Activated naive CD4-positive, alpha-beta T cell treated with anti-CD3 and anti-CD28 coated beads, Interleukin-2, amount 50 U/mL, for 24 hours (primary cell): ENCODE data around the gene FMO1.
"Not testable (repeated sequence)": the region's sequence is repeated elsewhere in the genome, so short reads cannot be mapped to it uniquely, and the experiment has no call there.

Experiments used
- H3K27ac Mint-ChIP-seq: one replicate; pipeline ENCODE4 v1.8.0; 2021; ENCODE audit warnings: mild to moderate bottlenecking, mixed read lengths
- H3K27me3 Mint-ChIP-seq: one replicate; pipeline ENCODE4 v1.8.0; 2021; ENCODE audit warnings: mixed read lengths
- H3K36me3 Mint-ChIP-seq: one replicate; pipeline ENCODE4 v1.8.0; 2021; ENCODE audit warnings: mixed read lengths
- H3K4me1 Mint-ChIP-seq: one replicate; pipeline ENCODE4 v1.8.0; 2021; ENCODE audit warnings: mixed read lengths
- H3K4me3 Mint-ChIP-seq: one replicate; pipeline ENCODE4 v1.8.0; 2021; ENCODE audit warnings: mild to moderate bottlenecking, mixed read lengths
- H3K9me3 Mint-ChIP-seq: one replicate; pipeline ENCODE4 v1.8.0; 2021; ENCODE audit warnings: mixed read lengths

FMO1 gene

DNA sequence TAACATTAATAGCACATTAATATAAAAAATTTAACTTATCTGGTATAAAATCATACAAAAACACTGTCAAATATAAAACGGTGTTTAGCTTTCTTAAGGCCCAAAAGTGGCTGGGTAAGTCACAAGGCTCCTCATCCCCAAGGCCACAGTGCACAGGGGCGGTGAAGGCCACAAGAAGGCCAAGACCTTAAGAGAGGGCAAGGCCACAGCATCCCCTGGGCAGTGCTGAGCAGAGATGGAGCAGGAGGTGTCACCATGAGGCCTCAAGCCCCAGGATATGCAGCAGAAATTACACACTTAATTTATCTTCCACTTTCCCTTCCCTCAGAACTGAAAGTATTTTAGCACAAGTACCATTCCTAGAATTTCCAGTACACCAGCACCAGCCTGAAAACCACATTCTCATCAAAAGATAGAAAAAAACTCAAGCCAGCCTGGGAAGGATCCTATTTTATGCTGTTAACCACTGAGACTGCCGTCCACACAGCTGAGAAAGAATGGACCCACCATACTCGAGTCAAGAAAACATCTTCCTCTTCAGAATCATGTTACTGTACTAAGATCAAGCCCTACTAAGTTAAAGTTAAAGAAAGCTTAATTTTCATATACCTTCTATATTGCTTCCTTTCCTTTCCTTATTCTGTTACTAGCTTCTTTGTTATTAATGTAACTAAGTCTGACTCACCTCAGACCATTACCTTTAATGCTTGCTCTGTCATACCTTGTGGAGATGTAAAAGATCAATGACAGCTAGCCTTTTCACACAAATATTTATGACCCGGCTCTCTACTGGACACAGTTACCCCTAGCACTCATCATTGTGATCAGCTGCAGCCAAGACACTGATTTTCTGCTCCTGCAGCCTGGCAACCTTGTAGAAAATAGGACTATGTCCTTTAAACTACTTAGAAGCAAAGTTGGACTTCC, 26.4 kb upstream of the FMO1 start:
- peaks cover 4% of the 10 kb centered on the region for H3K27me3 Mint-ChIP-seq
- H3K9me3 Mint-ChIP-seq, result no peaks in the 10 kb centered on the region
- no peak overlapping the region for H3K27ac Mint-ChIP-seq
- H3K36me3 Mint-ChIP-seq, result no peaks in the 10 kb centered on the region
- H3K4me3 Mint-ChIP-seq, result no peak overlapping the region
- H3K4me1 Mint-ChIP-seq, result no peaks in the 10 kb centered on the region

GRCh38 chr1:171222936-171223335, 25.4 kb upstream of the FMO1 start:
- no peaks in the 10 kb centered on the region for H3K4me1 Mint-ChIP-seq
- H3K4me3 Mint-ChIP-seq, result no peak overlapping the region
- H3K27ac Mint-ChIP-seq, result no peak overlapping the region
- H3K27me3 Mint-ChIP-seq, result peaks cover 4% of the 10 kb centered on the region
- H3K36me3 Mint-ChIP-seq, result no peaks in the 10 kb centered on the region
- no peaks in the 10 kb centered on the region for H3K9me3 Mint-ChIP-seq

DNA sequence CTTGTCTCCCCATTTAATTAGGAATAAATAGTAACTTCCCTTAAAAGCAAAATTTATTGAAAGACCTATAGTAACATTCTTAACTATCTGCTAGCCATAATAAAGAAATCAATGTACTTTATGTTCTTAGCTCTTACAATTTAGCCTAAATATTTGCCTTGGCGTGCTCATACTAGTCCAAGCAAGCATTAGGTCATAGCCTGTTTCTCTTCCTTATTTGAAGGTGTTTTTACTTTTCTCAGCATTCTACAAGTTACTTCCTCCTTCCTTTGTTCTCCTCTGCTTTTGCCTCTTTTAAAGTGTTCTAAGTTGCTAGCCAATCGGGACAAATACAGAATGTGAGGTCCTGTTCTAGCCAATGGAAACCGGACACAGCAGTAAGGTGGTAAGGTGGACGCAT, 24.0 kb upstream of the FMO1 start:
- not testable (repeated sequence) for H3K36me3 Mint-ChIP-seq, H3K27ac Mint-ChIP-seq, H3K27me3 Mint-ChIP-seq, H3K4me1 Mint-ChIP-seq, H3K9me3 Mint-ChIP-seq, H3K4me3 Mint-ChIP-seq

- Mint-ChIP-seq H3K9me3 (no peaks in the 10 kb centered on the region), H3K4me1 (no peaks in the 10 kb centered on the region), H3K27ac (no peak overlapping the region), H3K27me3 (peaks cover 2% of the 10 kb centered on the region), H3K36me3 (no peaks in the 10 kb centered on the region), H3K4me3 (no peak overlapping the region)
Observed at GRCh38 chr1:171226747-171227370, 21.4 kb upstream of the FMO1 start.

DNA sequence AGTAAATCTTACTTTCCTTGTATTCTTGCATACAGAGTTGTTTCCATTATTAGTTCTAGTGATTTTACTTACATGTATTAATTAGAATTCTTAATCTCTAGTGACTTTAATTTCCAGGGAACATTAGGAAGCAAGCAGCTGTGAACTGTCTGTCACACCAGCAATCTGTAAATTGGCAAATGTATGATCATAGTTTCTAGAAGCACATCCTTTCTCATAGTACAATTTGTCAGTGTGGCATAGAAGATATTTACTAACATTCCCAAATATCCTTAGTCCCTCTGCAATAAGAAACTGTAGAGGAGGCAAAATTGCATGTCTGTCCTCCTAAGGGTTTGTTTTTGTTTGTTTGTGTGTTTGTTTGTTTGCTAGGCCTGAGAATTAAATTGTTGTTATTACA, 17.0 kb upstream of the FMO1 start:
- peaks cover 4% of the 10 kb centered on the region for H3K27me3 Mint-ChIP-seq
- no peaks in the 10 kb centered on the region for H3K36me3 Mint-ChIP-seq
- peaks cover 5% of the 10 kb centered on the region for H3K9me3 Mint-ChIP-seq
- H3K4me1 Mint-ChIP-seq, result no peaks in the 10 kb centered on the region
- no peak overlapping the region for H3K4me3 Mint-ChIP-seq
- H3K27ac Mint-ChIP-seq, result no peak overlapping the region

- Mint-ChIP-seq H3K27ac (no peak overlapping the region), H3K4me1 (no peaks in the 10 kb centered on the region), H3K36me3 (peaks cover under 1% of the 10 kb centered on the region), H3K9me3 (peaks cover 8% of the 10 kb centered on the region), H3K4me3 (no peak overlapping the region), H3K27me3 (peaks cover 6% of the 10 kb centered on the region)
Observed at GRCh38 chr1:171233183-171233582, 15.1 kb upstream of the FMO1 start.

- peaks cover 22% of the 10 kb centered on the region for H3K9me3 Mint-ChIP-seq
- H3K4me3 Mint-ChIP-seq, H3K4me1 Mint-ChIP-seq, H3K27ac Mint-ChIP-seq, H3K36me3 Mint-ChIP-seq: not testable (repeated sequence)
- peaks cover 15% of the 10 kb centered on the region for H3K27me3 Mint-ChIP-seq
Observed at GRCh38 chr1:171236231-171236630, 12.1 kb upstream of the FMO1 start.

- no peak overlapping the region for H3K27ac Mint-ChIP-seq
- no peaks in the 10 kb centered on the region for H3K36me3 Mint-ChIP-seq
- H3K4me1 Mint-ChIP-seq, result no peaks in the 10 kb centered on the region
- peaks cover 19% of the 10 kb centered on the region for H3K27me3 Mint-ChIP-seq
- H3K9me3 Mint-ChIP-seq, result peaks cover 9% of the 10 kb centered on the region
- no peak overlapping the region for H3K4me3 Mint-ChIP-seq
Observed at GRCh38 chr1:171243878-171244277, 4.4 kb upstream of the FMO1 start.

GRCh38 chr1:171245458-171246064, 2.7 kb upstream of the FMO1 start:
- Mint-ChIP-seq H3K4me3 (no peak overlapping the region), H3K4me1 (no peaks in the 10 kb centered on the region), H3K27me3 (peaks cover 18% of the 10 kb centered on the region), H3K36me3 (no peaks in the 10 kb centered on the region), H3K9me3 (no peaks in the 10 kb centered on the region), H3K27ac (no peak overlapping the region)

GRCh38 chr1:171247501-171247900, 793 bp upstream of the FMO1 start:
- Mint-ChIP-seq H3K4me1 (peaks cover 3% of the 10 kb centered on the region), H3K27me3 (peaks cover 31% of the 10 kb centered on the region)

GRCh38 chr1:171248841-171249240, 547 bp downstream of the FMO1 start:
- Mint-ChIP-seq H3K27me3 (peaks cover 39% of the 10 kb centered on the region), H3K9me3 (no peaks in the 10 kb centered on the region)

More at GRCh38 chr1:171247501-171247900, 793 bp upstream of the FMO1 start:
- no peak overlapping the region for H3K4me3 Mint-ChIP-seq
- no peaks in the 10 kb centered on the region for H3K9me3 Mint-ChIP-seq
- H3K27ac Mint-ChIP-seq, result no peak overlapping the region
- H3K36me3 Mint-ChIP-seq, result no peaks in the 10 kb centered on the region

DNA sequence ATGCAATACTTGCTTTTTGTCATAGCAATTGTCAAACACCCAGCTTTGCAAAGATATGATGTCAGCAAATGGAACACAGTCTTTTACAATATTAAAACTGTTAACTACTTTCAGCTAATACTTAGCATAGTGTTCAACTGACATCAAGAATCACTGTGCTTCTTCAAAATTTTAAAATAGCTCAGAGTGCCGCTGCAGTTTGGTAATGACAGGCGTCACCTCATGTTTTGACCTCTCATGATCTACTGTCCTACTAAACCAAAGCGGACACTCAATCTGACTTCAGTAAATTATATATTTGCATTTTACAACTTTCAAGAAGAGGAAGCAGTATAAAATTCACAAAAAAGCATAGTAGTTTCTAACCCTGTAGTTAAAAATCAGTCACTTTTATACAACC, 2.0 kb downstream of the FMO1 start:
- Mint-ChIP-seq H3K27ac (no peak overlapping the region), H3K36me3 (no peaks in the 10 kb centered on the region), H3K4me1 (peaks cover 4% of the 10 kb centered on the region), H3K4me3 (no peak overlapping the region), H3K9me3 (no peaks in the 10 kb centered on the region), H3K27me3 (peaks cover 43% of the 10 kb centered on the region)

More at GRCh38 chr1:171248841-171249240, 547 bp downstream of the FMO1 start:
- H3K4me1 Mint-ChIP-seq, result peaks cover 4% of the 10 kb centered on the region
- H3K36me3 Mint-ChIP-seq, result no peaks in the 10 kb centered on the region
- H3K4me3 Mint-ChIP-seq, result no peak overlapping the region
- H3K27ac Mint-ChIP-seq, result no peak overlapping the region

DNA sequence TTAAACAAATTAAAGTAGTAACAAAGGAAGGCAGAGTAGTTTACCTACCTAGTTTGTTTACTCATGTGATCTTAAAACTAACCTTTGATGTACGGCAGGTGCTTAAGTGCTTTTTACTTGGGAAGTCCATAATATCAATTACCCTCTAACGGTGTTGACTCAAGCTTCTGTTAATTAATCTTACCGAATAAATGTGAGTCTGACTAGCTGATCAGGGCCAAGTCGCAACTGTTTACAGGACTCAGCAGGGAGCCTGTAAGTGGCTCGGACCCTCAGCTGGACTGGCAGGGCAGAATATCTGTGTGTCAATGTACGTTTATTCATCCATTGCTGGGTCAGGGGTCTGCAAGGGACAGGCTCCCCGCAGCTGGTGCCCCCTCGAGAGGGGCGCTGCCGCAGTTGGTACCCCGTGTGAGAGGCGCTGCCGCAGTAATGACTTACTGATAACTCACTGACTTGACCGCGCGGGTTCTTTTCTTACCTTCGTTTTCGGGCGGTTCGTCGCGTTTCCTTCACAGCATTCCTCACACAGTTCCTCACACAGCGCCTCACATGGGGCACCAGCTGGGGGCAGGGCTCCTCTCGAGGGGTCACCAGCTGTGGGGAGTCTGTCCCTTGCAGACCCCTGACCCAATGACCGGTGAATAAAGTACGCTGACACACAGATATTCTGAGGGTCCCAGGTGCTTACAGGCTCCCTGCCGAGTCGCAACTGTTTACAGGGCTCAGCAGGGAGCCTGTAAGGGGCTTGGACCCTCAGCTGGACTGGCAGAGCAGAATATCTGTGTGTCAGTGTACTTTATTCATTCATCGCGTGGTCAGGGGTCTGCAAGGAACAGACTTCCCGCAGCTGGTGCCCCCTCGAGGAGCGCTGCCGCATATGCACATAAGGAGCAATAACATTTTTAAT, 3.0 kb downstream of the FMO1 start:
- H3K4me3 Mint-ChIP-seq, result peak overlapping the region; percentile 81
- H3K27ac Mint-ChIP-seq, result no peak overlapping the region
- no peaks in the 10 kb centered on the region for H3K9me3 Mint-ChIP-seq
- peaks cover 4% of the 10 kb centered on the region for H3K4me1 Mint-ChIP-seq
- peaks cover 44% of the 10 kb centered on the region for H3K27me3 Mint-ChIP-seq
- H3K36me3 Mint-ChIP-seq, result no peaks in the 10 kb centered on the region

- H3K27ac Mint-ChIP-seq, result no peak overlapping the region
- no peaks in the 10 kb centered on the region for H3K9me3 Mint-ChIP-seq
- no peaks in the 10 kb centered on the region for H3K36me3 Mint-ChIP-seq
- H3K4me3 Mint-ChIP-seq, result peak overlapping the region; percentile 81
- H3K4me1 Mint-ChIP-seq, result peaks cover 4% of the 10 kb centered on the region
- H3K27me3 Mint-ChIP-seq, result peaks cover 43% of the 10 kb centered on the region
Observed at GRCh38 chr1:171251952-171252300, 3.6 kb downstream of the FMO1 start.

DNA sequence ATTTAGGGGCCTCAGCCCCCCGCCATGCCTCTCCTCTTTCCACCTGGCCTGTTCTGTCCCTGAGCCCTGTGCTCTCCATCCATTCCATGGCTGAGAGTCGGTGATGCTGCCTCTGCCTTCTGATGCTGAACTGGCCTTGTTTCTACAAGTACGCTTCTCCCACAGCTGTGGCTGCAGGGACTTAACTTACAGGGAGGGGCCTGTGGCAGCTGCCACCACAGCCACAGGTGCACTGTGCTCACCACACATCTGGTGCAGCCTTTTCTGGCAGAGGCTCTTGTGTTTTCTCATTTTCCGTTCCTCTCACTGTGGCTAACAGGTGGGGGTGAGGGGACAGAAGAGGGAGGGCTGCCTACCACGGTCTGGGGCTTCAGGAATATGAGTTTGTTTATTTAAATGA, 4.2 kb downstream of the FMO1 start:
- H3K27me3 Mint-ChIP-seq, result peaks cover 41% of the 10 kb centered on the region
- peaks cover 4% of the 10 kb centered on the region for H3K4me1 Mint-ChIP-seq
- no peaks in the 10 kb centered on the region for H3K9me3 Mint-ChIP-seq
- peak overlapping the region; percentile 80 for H3K4me3 Mint-ChIP-seq
- H3K27ac Mint-ChIP-seq, result no peak overlapping the region
- H3K36me3 Mint-ChIP-seq, result no peaks in the 10 kb centered on the region
